Ectodermal cell (in vitro differentiated cells): ENCODE results near the gene ANKRD42. TPM values are rescaled to one million over a fixed set of nuclear protein-coding genes. Genes with fewer than 3 reads are reported as not detected.

ENCODE experiments used
- H3K27ac ChIP-seq: 2 replicates; pipeline ENCODE4 v1.7.0; 2013; ENCODE audit warnings: mild to moderate bottlenecking, low read depth, low read length; ENCODE audit not compliant: insufficient read depth, poor library complexity, severe bottlenecking
- H3K27me3 ChIP-seq: 2 replicates; pipeline ENCODE4 v1.7.0; 2013; ENCODE audit warnings: mild to moderate bottlenecking, low read length; ENCODE audit not compliant: insufficient read depth, control insufficient read depth, poor library complexity, severe bottlenecking
- H3K36me3 ChIP-seq: one replicate; pipeline ENCODE4 v1.7.0; 2013; ENCODE audit warnings: low read length; ENCODE audit not compliant: control insufficient read depth, insufficient read depth
- H3K4me1 ChIP-seq: one replicate; pipeline ENCODE4 v1.7.0; 2013; ENCODE audit warnings: low read length; ENCODE audit not compliant: control insufficient read depth, insufficient read depth
- H3K4me3 ChIP-seq: 2 replicates; pipeline ENCODE4 v1.7.0; 2013; ENCODE audit warnings: low read depth, low read length, control low read depth; ENCODE audit not compliant: insufficient read depth
- H3K9me3 ChIP-seq: 2 replicates; pipeline ENCODE4 v1.7.0; 2013; ENCODE audit warnings: mild to moderate bottlenecking, low read length, moderate library complexity; ENCODE audit not compliant: control insufficient read depth
- WGBS, 2 experiments: methylation state at CpG; one replicate each; pipeline ENCODE4 v1.1.7; 2013; ENCODE audit warnings: missing lambda C conversion rate in 2 of 2; 5-methylcytosine and 5-hydroxymethylcytosine counted together
- polyA plus RNA-seq, 4 experiments: library from polyadenylated mRNA; stranded (reverse); fragments of 50-300 nt; gene quantifications; one replicate each; pipeline ENCODE4 v1.2.3, GENCODE V29; 2013

The ANKRD42 gene
- 6.1 TPM for polyA plus RNA-seq (2013, experiment 1 of 4)
- polyA plus RNA-seq (2013, experiment 2 of 4): 6.5 TPM
- polyA plus RNA-seq (2013, experiment 3 of 4): 4.1 TPM
- 5.5 TPM for polyA plus RNA-seq (2013, experiment 4 of 4)

DNA sequence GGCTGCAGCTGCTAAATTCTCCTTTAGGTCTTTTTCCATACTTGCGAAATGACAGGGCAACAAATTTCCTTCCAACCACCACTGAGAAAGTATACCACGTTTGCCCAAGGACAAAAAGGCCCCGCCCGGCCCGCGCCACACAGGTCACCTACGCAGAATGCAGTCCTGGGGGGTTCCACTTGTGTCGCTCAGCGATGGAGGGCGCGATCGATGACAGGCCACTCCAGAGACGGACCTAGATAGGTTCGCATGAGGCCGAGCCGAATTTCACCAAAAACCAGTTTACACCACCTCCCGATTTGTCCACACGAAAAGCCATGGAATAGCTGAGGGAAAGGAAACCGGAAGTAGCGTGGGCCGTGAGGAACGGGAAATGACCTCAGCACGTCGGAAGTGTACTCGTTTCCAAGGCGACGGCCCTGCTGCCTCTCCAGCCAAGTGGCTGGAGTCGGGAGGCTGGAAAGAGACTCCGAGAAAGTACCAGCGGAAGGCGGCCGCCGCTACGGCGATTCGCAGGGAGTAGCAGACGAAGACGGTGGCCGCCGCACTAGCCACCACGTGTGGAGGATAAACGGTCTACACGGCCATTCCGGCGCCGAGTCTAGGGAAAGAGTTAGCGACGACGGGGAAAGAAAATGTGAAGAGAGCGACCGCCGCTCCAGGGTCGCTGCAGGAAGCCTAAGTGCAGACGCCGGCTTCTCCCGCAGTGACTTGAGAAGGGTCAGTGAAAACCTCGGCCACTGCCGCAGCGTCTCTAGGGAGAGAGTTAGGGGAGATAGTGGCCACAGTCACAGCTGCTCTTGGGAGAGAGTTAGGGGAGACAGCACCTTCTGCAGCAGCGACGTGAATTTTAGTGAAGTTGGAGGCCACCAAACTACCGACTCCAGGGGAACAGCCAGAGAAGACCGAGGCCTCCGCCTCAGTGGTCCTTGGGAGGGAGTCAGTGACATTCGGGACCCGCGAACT lies at the start of gene ANKRD42:
TSS of gene ANKRD42 (plus strand) at position 398 of the 966 bp plus-strand sequence. CDS start 959 bp downstream, outside the sequence.
- Histone ChIP-seq H3K9me3 (no peaks in the 10 kb centered on the region), H3K36me3 (peaks cover 5% of the 10 kb centered on the region), H3K27ac (peak within 1 kb of the TSS; percentile 40), H3K27me3 (peaks cover 16% of the 10 kb centered on the region), H3K4me3 (peak within 1 kb of the TSS; percentile 73), H3K4me1 (peaks cover 6% of the 10 kb centered on the region)
- 0% methylated on average over 67 of the region's 67 CpGs for WGBS, 2 experiments

GRCh38 chr11:83147895-83148294 lies 45.6 kb upstream of the ANKRD42 start:
- no peaks in the 10 kb centered on the region for H3K27me3 ChIP-seq
- H3K36me3 ChIP-seq: no peaks in the 10 kb centered on the region
- H3K4me1 ChIP-seq: no peaks in the 10 kb centered on the region
- H3K4me3 ChIP-seq: no peak overlapping the region
- WGBS, 2 experiments: 89 to 90% methylated on average over 4 of the region's 4 CpGs
- no peak overlapping the region for H3K27ac ChIP-seq
- H3K9me3 ChIP-seq: no peaks in the 10 kb centered on the region

- H3K27me3 ChIP-seq: no peaks in the 10 kb centered on the region
- H3K4me3 ChIP-seq: no peak overlapping the region
- H3K4me1 ChIP-seq: no peaks in the 10 kb centered on the region
- 96 to 98% methylated on average over 2 of the region's 2 CpGs for WGBS, 2 experiments
- no peaks in the 10 kb centered on the region for H3K36me3 ChIP-seq
- no peak overlapping the region for H3K27ac ChIP-seq
- no peaks in the 10 kb centered on the region for H3K9me3 ChIP-seq
These were observed 43.1 kb upstream of the ANKRD42 start for GRCh38 chr11:83150450-83150849.

- Histone ChIP-seq H3K9me3 (no peaks in the 10 kb centered on the region), H3K4me1 (no peaks in the 10 kb centered on the region), H3K36me3 (no peaks in the 10 kb centered on the region), H3K27me3 (no peaks in the 10 kb centered on the region), H3K27ac (no peak overlapping the region), H3K4me3 (no peak overlapping the region)
- WGBS, 2 experiments: 89 to 91% methylated on average over 10 of the region's 10 CpGs
These were observed 42.1 kb upstream of the ANKRD42 start for GRCh38 chr11:83151274-83151977.

- Histone ChIP-seq H3K9me3 (no peaks in the 10 kb centered on the region), H3K27ac (no peak overlapping the region), H3K4me1 (no peaks in the 10 kb centered on the region), H3K4me3 (no peak overlapping the region), H3K27me3 (no peaks in the 10 kb centered on the region), H3K36me3 (no peaks in the 10 kb centered on the region)
- WGBS, 2 experiments: 95 to 97% methylated on average over 2 of the region's 2 CpGs
These were observed 41.2 kb upstream of the ANKRD42 start for GRCh38 chr11:83152264-83152663.

- Histone ChIP-seq H3K9me3 (no peaks in the 10 kb centered on the region), H3K27me3 (no peaks in the 10 kb centered on the region), H3K36me3 (no peaks in the 10 kb centered on the region), H3K4me1 (no peaks in the 10 kb centered on the region), H3K27ac (no peak overlapping the region), H3K4me3 (no peak overlapping the region)
- WGBS, 2 experiments: 88 to 93% methylated on average over 5 to 6 of the region's 6 CpGs
These were observed 39.7 kb upstream of the ANKRD42 start for GRCh38 chr11:83153764-83154163.

- H3K4me3 ChIP-seq: peak overlapping the region; percentile 63
- peaks cover under 1% of the 10 kb centered on the region for H3K9me3 ChIP-seq
- H3K4me1 ChIP-seq: peaks cover 8% of the 10 kb centered on the region
- 4 to 5% methylated on average over 33 to 35 of the region's 35 CpGs for WGBS, 2 experiments
- H3K27me3 ChIP-seq: no peaks in the 10 kb centered on the region
- no peaks in the 10 kb centered on the region for H3K36me3 ChIP-seq
- peak overlapping the region; percentile 84 for H3K27ac ChIP-seq
These were observed 37.1 kb upstream of the ANKRD42 start for GRCh38 chr11:83156144-83156995.

GRCh38 chr11:83156996-83157593 lies 36.4 kb upstream of the ANKRD42 start, which contains the start of gene PCF11:
PCF11 (plus strand) TSS chr11:83157131; CDS start chr11:83157440, 309 bp downstream.
- Histone ChIP-seq H3K27ac (peak within 1 kb of the TSS; percentile 92), H3K4me3 (peak within 1 kb of the TSS; percentile 98), H3K27me3 (no peaks in the 10 kb centered on the region), H3K36me3 (no peaks in the 10 kb centered on the region), H3K4me1 (peaks cover 8% of the 10 kb centered on the region), H3K9me3 (peaks cover 2% of the 10 kb centered on the region)
- WGBS, 2 experiments: 0% methylated on average over 55 of the region's 55 CpGs

DNA sequence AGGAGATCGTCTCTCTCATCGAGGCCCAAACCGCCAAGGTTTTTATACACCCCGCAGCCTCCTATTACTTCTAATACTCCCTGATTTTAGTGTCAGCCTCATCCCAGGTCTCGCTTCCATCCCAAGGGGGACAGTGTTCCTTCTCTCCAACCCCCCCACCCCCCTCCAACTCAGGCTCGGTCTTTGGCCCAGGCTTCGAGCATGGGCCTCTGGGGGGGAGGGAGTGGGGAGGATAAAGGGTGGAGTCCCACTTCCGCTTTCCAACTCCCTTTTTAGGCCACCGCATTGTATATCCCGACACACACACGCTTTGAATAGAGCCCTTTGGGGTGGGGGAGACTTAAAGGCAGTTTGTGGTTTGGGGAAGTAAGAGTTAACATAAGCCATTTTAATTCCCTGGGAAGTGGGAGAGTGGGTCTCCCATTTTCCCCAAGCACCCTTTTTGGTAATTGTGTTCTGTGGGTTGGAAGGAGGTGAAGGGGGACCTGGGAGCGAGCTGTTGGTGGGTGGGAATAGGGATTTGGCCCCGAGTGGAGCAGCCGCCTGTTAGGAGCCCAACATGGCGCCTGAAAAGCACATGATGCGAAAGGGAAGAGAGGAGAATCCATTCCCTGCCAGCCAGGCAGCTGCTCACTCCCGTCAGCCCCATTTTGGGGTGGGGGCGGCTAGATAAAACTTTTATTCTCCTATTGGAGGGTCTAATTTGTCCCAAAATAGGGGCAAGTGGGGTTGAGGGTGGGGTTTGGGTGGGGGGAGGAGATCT lies 35.7 kb upstream of the ANKRD42 start:
- H3K4me1 ChIP-seq: peaks cover 8% of the 10 kb centered on the region
- no peaks in the 10 kb centered on the region for H3K27me3 ChIP-seq
- peak overlapping the region; percentile 92 for H3K27ac ChIP-seq
- no peaks in the 10 kb centered on the region for H3K36me3 ChIP-seq
- H3K4me3 ChIP-seq: peak overlapping the region; percentile 98
- WGBS, 2 experiments: 0 to 1% methylated on average over 14 to 16 of the region's 18 CpGs
- peaks cover 2% of the 10 kb centered on the region for H3K9me3 ChIP-seq
